MCF 10A (cell line): Measurements from ENCODE around the gene ITGA6. TPM values are rescaled to one million over a fixed set of nuclear protein-coding genes. Genes with fewer than 3 reads are reported as not detected.

ENCODE experiments used
- BruUV-seq: library from RNA; stranded (reverse); fragments of 400-500 nt; replicated peaks from 2 replicates; lab custom pipeline; 2021; lab: Mats Ljungman, UMichigan
- CTCF ChIA-PET: fragments of 300-600 bp; sonication (Branson Sonifier 250); formaldehyde crosslinking; extraction: SDS; loops from one replicate; lab custom pipeline; 2021; ENCODE audit warnings: antibody characterized with exemption, inconsistent platforms; lab: Yijun Ruan, JAX
- POLR2A ChIA-PET: fragments of 300-600, 350-650 bp; sonication (Branson Sonifier 250); formaldehyde crosslinking; extraction: SDS; loops from one replicate; lab custom pipeline; 2020; ENCODE audit warnings: antibody characterized with exemption, inconsistent platforms; lab: Yijun Ruan, JAX
- DNase-seq: peaks from one replicate; pipeline ENCODE4 v3.0.0-alpha.2; 2018; ENCODE audit not compliant: unreplicated experiment
- H3K27ac Mint-ChIP-seq: one replicate; pipeline ENCODE4 v1.8.0; 2022; ENCODE audit warnings: mild to moderate bottlenecking, low read depth, mixed read lengths; ENCODE audit not compliant: unreplicated experiment
- H3K27me3 Mint-ChIP-seq: one replicate; pipeline ENCODE4 v1.8.0; 2022; ENCODE audit warnings: mixed read lengths; ENCODE audit not compliant: insufficient read depth, unreplicated experiment
- H3K36me3 Mint-ChIP-seq: one replicate; pipeline ENCODE4 v1.8.0; 2022; ENCODE audit warnings: mild to moderate bottlenecking, moderate library complexity, mixed read lengths; ENCODE audit not compliant: insufficient read depth, unreplicated experiment
- H3K4me1 Mint-ChIP-seq: one replicate; pipeline ENCODE4 v1.8.0; 2022; ENCODE audit warnings: mixed read lengths; ENCODE audit not compliant: insufficient read depth, unreplicated experiment
- H3K4me3 Mint-ChIP-seq: one replicate; pipeline ENCODE4 v1.8.0; 2022; ENCODE audit warnings: mild to moderate bottlenecking, moderate library complexity, mixed read lengths; ENCODE audit not compliant: unreplicated experiment
- H3K9me3 Mint-ChIP-seq: one replicate; pipeline ENCODE4 v1.8.0; 2022; ENCODE audit warnings: mixed read lengths; ENCODE audit not compliant: unreplicated experiment
- CTCF ChIP-seq: fragments of 200-600 bp; IDR thresholded peaks from one replicate; pipeline ENCODE4 v1.8.0; 2022; ENCODE audit warnings: antibody characterized with exemption, mild to moderate bottlenecking; ENCODE audit not compliant: unreplicated experiment
- intact Hi-C: fragments of 100-400 bp; cut with micrococcal nuclease; formaldehyde crosslinking; loops from 2 replicates; pipeline ENCODE4 v1.14.1; 2022
- total RNA-seq: library from RNA; stranded (reverse); gene quantifications from 2 replicates; pipeline ENCODE4 v1.2.3, GENCODE V29; 2022

Gene ITGA6
- total RNA-seq, 1 experiment from 2014 or later, result 315 TPM

GRCh38 chr2:172455121-172455515 lies 27.7 kb downstream of the ITGA6 start:
- Mint-ChIP-seq H3K4me1 (peaks cover 65% of the 10 kb centered on the region), H3K36me3 (peaks cover 34% of the 10 kb centered on the region), H3K9me3 (no peaks in the 10 kb centered on the region), H3K4me3 (no peak overlapping the region), H3K27me3 (no peaks in the 10 kb centered on the region), H3K27ac (peak overlapping the region; percentile 82)
- ChIA-PET CTCF (interaction anchor here (0.7 to 13.7 kb wide), 5 partner anchors 18 to 285 kb away, joined by 3 to 536 read pairs (median 3); partner anchors contain the start of gene ITGA6), POLR2A (interaction anchor here (0.6 to 13.3 kb wide), 10 partner anchors 9 to 284 kb away, joined by 3 to 350 read pairs (median 6); partner anchors contain the start of gene ITGA6)
- TF ChIP-seq CTCF, result no peak
- no peak for DNase-seq
- intact Hi-C loops, result no loop called here
- BruUV-seq, result no TSS peak

GRCh38 chr2:172456002-172456401 lies 28.6 kb downstream of the ITGA6 start:
- ChIA-PET CTCF (interaction anchor here (0.5 to 13.7 kb wide), 9 partner anchors 18 to 285 kb away, joined by 3 to 536 read pairs (median 3); partner anchors contain the start of gene ITGA6), POLR2A (interaction anchor here (0.6 to 13.3 kb wide), 15 partner anchors 8 to 259 kb away, joined by 3 to 350 read pairs (median 4); partner anchors contain the start of gene ITGA6)
- Mint-ChIP-seq H3K36me3 (peaks cover 34% of the 10 kb centered on the region), H3K27ac (peak overlapping the region; percentile 82), H3K4me1 (peaks cover 68% of the 10 kb centered on the region), H3K9me3 (no peaks in the 10 kb centered on the region), H3K27me3 (no peaks in the 10 kb centered on the region), H3K4me3 (peak overlapping the region; percentile 25)
- intact Hi-C loops, result no loop called here
- TF ChIP-seq CTCF, result no peak
- BruUV-seq, result no TSS peak
- DNase-seq, result no peak

GRCh38 chr2:172457536-172457935 lies 30.1 kb downstream of the ITGA6 start:
- POLR2A ChIA-PET, result interaction anchor here (2.6 to 13.3 kb wide), 4 partner anchors 9 to 228 kb away, joined by 25 to 350 read pairs (median 178); partner anchors contain the start of gene ITGA6
- Mint-ChIP-seq H3K4me1 (peaks cover 75% of the 10 kb centered on the region), H3K27ac (peak overlapping the region; percentile 95), H3K9me3 (no peaks in the 10 kb centered on the region), H3K27me3 (no peaks in the 10 kb centered on the region), H3K36me3 (peaks cover 34% of the 10 kb centered on the region), H3K4me3 (no peak overlapping the region)
- no peak for TF ChIP-seq CTCF
- no TSS peak for BruUV-seq
- CTCF ChIA-PET, result interaction anchor here (0.6 to 13.7 kb wide), 3 partner anchors 20 to 285 kb away, joined by 3 to 536 read pairs (median 3); partner anchors contain the start of gene ITGA6
- intact Hi-C loops, result no loop called here
- no peak for DNase-seq

- no peak for TF ChIP-seq CTCF
- H3K27ac Mint-ChIP-seq, result peak overlapping the region; percentile 95
Observed at GRCh38 chr2:172458561-172459124, 31.3 kb downstream of the ITGA6 start.

More at GRCh38 chr2:172458561-172459124, 31.3 kb downstream of the ITGA6 start:
- H3K36me3 Mint-ChIP-seq, result peaks cover 27% of the 10 kb centered on the region
- H3K9me3 Mint-ChIP-seq, result no peaks in the 10 kb centered on the region
- H3K27me3 Mint-ChIP-seq, result no peaks in the 10 kb centered on the region
- no TSS peak for BruUV-seq
- intact Hi-C loops, result no loop called here
- ChIA-PET POLR2A (interaction anchor here (0.7 to 13.3 kb wide), 9 partner anchors 10 to 288 kb away, joined by 3 to 350 read pairs (median 5); partner anchors contain the start of gene ITGA6), CTCF (interaction anchor here (0.7 to 13.7 kb wide), 4 partner anchors 21 to 209 kb away, joined by 3 to 536 read pairs (median 4); partner anchors contain the start of gene ITGA6)
- DNase-seq, result no peak
- H3K4me1 Mint-ChIP-seq, result peaks cover 80% of the 10 kb centered on the region
- no peak overlapping the region for H3K4me3 Mint-ChIP-seq
